Neuronal stem cell (in vitro differentiated cells): ENCODE data around the gene GRAPL. TPM values are rescaled to one million over a fixed set of nuclear protein-coding genes. Genes with fewer than 3 reads are reported as not detected.
"Not testable (repeated sequence)": the region's sequence is repeated elsewhere in the genome, so short reads cannot be mapped to it uniquely, and the experiment has no call there.

Experiments
- DNase-seq: peaks from one replicate; pipeline ENCODE4 v3.0.0-alpha.2; 2013; ENCODE audit warnings: low spot score
- H2AFZ ChIP-seq: one replicate; pipeline ENCODE4 v1.6.1; 2013; ENCODE audit warnings: mild to moderate bottlenecking, low read length, inconsistent platforms
- H2AK5ac ChIP-seq: 2 replicates; pipeline ENCODE4 v1.6.1; 2013; ENCODE audit warnings: low read depth, mild to moderate bottlenecking, inconsistent platforms, low read length, moderate library complexity, mixed read lengths
- H2BK120ac ChIP-seq: 2 replicates; pipeline ENCODE4 v1.6.1; 2013; ENCODE audit warnings: low read depth, mild to moderate bottlenecking, inconsistent platforms, low read length, moderate library complexity, mixed read lengths
- H2BK12ac ChIP-seq: one replicate; pipeline ENCODE4 v1.6.1; 2013; ENCODE audit warnings: low read length, inconsistent platforms
- H2BK15ac ChIP-seq: 2 replicates; pipeline ENCODE4 v1.6.1; 2013; ENCODE audit warnings: mild to moderate bottlenecking, low read length, inconsistent platforms, mixed read lengths
- H2BK5ac ChIP-seq: one replicate; pipeline ENCODE4 v1.6.1; 2013; ENCODE audit warnings: inconsistent platforms, mild to moderate bottlenecking, low read length, moderate library complexity
- H3K14ac ChIP-seq: one replicate; pipeline ENCODE4 v1.6.1; 2013; ENCODE audit warnings: low read length, inconsistent platforms
- H3K18ac ChIP-seq: 2 replicates; pipeline ENCODE4 v1.6.1; 2013; ENCODE audit warnings: low read length, inconsistent platforms
- H3K23ac ChIP-seq: 2 replicates; pipeline ENCODE4 v1.6.1; 2013; ENCODE audit warnings: low read depth, mild to moderate bottlenecking, mixed read lengths, low read length, inconsistent platforms; ENCODE audit not compliant: poor library complexity
- H3K27ac ChIP-seq: replicated peaks from 3 replicates; pipeline ENCODE4 v1.5.1; 2013; ENCODE audit warnings: low read length, inconsistent platforms
- H3K27me3 ChIP-seq, 3 experiments: 2 replicates each; pipeline ENCODE4 v1.6.1; 2013; ENCODE audit warnings: low read length in 3 of 3, mild to moderate bottlenecking in 2 of 3, inconsistent platforms in 1 of 3, low read depth in 1 of 3, mixed read lengths in 1 of 3, moderate library complexity in 1 of 3; ENCODE audit not compliant: control insufficient read depth in 3 of 3, insufficient read depth in 3 of 3
- H3K36me3 ChIP-seq, 2 donors: replicated peaks in 1 of 2; 2 replicates each; pipeline ENCODE4 v1.6.1; 2013; ENCODE audit warnings: low read length in 2 of 2; ENCODE audit not compliant: control insufficient read depth in 2 of 2, insufficient read depth in 2 of 2
- H3K4ac ChIP-seq: 2 replicates; pipeline ENCODE4 v1.6.1; 2013; ENCODE audit warnings: inconsistent platforms, mild to moderate bottlenecking, low read length, moderate library complexity
- H3K4me1 ChIP-seq, 2 donors: 1 replicate in 1 of 2; 2 replicates in 1 of 2; pipeline ENCODE4 v1.6.1; 2013; ENCODE audit warnings: low read length in 2 of 2, low read depth in 1 of 2; ENCODE audit not compliant: control insufficient read depth in 2 of 2, insufficient read depth in 1 of 2
- H3K4me2 ChIP-seq: one replicate; pipeline ENCODE4 v1.6.1; 2013; ENCODE audit warnings: mild to moderate bottlenecking, low read length, inconsistent platforms; ENCODE audit not compliant: insufficient read depth, poor library complexity, severe bottlenecking
- H3K4me3 ChIP-seq, 2 donors: 2 replicates each; pipeline ENCODE4 v1.5.1; 2013; ENCODE audit warnings: low read length in 2 of 2, mild to moderate bottlenecking in 2 of 2, inconsistent platforms in 1 of 2, moderate library complexity in 1 of 2
- H3K79me1 ChIP-seq: one replicate; pipeline ENCODE4 v1.6.1; 2013; ENCODE audit warnings: low read depth, mild to moderate bottlenecking, inconsistent platforms, low read length, moderate library complexity
- H3K9ac ChIP-seq: one replicate; pipeline ENCODE4 v1.6.1; 2013; ENCODE audit warnings: mild to moderate bottlenecking, low read depth, low read length, inconsistent platforms; ENCODE audit not compliant: poor library complexity
- H3K9me3 ChIP-seq, 2 donors: replicated peaks in 1 of 2; 2 replicates each; pipeline versions ENCODE3 to v1.6.1; 2013; ENCODE audit warnings: low read length in 2 of 2, mild to moderate bottlenecking in 2 of 2, inconsistent platforms in 1 of 2, low read depth in 1 of 2, mixed read lengths in 1 of 2, moderate library complexity in 1 of 2; ENCODE audit not compliant: control insufficient read depth in 2 of 2, insufficient read depth in 1 of 2
- H4K8ac ChIP-seq: one replicate; pipeline ENCODE4 v1.6.1; 2013; ENCODE audit warnings: low read depth, mild to moderate bottlenecking, inconsistent platforms, low read length, moderate library complexity
- H4K91ac ChIP-seq: one replicate; pipeline ENCODE4 v1.6.1; 2013; ENCODE audit warnings: low read length, low read depth, mild to moderate bottlenecking, inconsistent platforms; ENCODE audit not compliant: poor library complexity
- WGBS, 2 donors: extraction: QIAGEN DNeasy Blood & Tissue Kit; methylation state at CpG; one replicate each; pipeline ENCODE4 v1.1.7; 2013; ENCODE audit warnings: missing lambda C conversion rate in 2 of 2, mixed read lengths in 1 of 2; ENCODE audit not compliant: insufficient read length in 2 of 2, insufficient replicate concordance in 1 of 2; ENCODE audit errors: extremely low coverage in 2 of 2; 5-methylcytosine and 5-hydroxymethylcytosine counted together
- polyA plus RNA-seq, 2 experiments: library from polyadenylated mRNA; stranded (reverse); fragments of 200-250 nt; gene quantifications; one replicate each; pipeline ENCODE4 v1.2.3, GENCODE V29; 2013

GRAPL gene
- not detected for polyA plus RNA-seq (2013, experiment 1 of 2)
- polyA plus RNA-seq (2013, experiment 2 of 2) = 0.08 TPM

DNA sequence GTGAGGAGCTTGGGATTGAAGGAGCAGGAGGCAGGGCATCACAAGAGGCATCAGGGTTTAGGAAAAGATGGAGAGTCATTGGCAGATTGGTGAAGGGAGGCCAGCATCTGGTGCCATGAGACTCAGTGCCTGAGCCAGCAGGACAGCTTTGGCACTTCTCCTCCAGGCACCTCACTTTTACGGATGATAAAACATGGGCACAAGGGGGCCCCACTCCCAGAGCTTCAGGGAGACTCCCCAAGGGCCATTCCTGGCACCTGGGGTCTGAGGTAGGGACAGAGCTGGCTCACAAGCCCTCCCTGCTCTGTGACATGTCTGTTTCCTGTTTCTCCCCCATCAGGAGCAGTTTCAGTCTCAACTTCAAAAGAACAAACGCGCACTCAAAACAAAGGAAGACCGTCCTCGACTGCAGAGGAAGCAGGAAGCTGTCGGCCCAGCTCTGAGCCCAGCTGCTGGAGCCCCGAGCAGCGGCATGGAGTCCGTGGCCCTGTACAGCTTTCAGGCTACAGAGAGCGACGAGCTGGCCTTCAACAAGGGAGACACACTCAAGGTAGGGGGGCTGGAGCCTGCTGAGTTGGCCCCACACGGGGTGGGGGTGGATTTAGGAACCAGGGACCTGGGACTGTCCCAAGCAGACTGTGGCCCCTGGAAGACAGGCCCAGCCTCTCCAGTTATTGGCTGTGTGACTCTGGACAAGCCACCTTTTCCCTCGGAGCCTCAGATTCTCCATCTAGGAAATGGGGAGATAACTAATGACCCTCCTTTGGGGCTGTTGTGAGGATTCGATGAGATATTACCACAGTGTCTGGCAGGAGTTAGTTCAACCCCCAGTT lies at the start of gene GRAPL:
Gene GRAPL, plus strand, starts transcription at position 442 of the 833 bp plus-strand sequence. Its CDS starts 31 bp downstream, at position 473.
- not testable (repeated sequence) for H2AK5ac ChIP-seq, H3K4me2 ChIP-seq, H2AFZ ChIP-seq, H4K91ac ChIP-seq, H3K18ac ChIP-seq, H3K36me3 ChIP-seq, H3K4me1 ChIP-seq, H3K23ac ChIP-seq, H3K14ac ChIP-seq, H3K9ac ChIP-seq, H3K27ac ChIP-seq, H2BK5ac ChIP-seq, H2BK12ac ChIP-seq, H3K4me3 ChIP-seq, H2BK120ac ChIP-seq, H3K27me3 ChIP-seq, H3K79me1 ChIP-seq, H3K4ac ChIP-seq, H4K8ac ChIP-seq, DNase-seq, H3K9me3 ChIP-seq, H2BK15ac ChIP-seq
- WGBS, 2 donors = no CpG with 5 or more reads among the region's 14 CpGs

DNA sequence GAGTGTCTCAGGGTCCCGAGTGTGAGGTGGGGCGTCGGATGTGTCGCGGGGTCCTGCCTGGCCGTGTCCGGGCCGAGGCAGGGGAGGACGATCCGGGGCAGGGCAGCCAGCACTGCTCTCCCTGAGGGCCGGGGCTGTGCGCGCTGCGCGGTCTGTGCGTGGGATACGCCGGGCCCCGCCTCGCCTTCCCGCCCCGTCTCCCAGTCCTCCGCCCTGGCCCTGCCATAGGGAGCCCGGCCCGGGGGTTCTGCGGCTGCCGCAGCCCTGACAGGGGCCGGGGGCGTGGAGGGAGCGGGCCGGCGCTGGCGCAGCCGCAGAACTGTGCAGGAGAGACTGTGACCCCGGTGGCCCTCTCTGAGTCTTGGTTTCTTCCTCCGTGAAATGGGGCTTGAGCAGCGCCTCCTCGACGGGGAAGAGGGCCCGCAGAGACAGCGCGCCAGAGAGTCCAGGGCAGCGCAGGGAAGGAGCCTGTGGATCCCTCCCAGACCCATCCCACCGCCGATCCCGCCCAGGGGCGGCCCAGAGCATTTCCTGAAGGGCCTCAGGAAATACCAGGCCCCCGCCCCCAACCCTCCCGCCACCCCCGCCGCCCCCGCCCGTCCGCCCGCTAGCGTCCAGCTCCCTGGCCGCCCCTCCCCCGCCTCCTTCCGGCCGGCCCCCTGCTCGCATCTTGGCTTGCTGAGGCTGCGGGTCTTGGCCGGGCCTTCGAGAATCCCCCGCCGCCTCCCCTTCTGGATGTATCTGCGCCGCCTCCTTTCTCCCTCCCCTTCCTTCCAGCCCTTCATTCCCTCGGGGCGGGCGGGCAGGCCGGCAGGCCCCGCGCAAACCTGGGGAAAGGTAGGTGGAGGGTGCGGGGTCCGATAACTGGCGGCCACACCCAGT lies 38.3 kb upstream of the GRAPL start:
- H3K4me2 ChIP-seq, H3K36me3 ChIP-seq, H4K91ac ChIP-seq, H3K18ac ChIP-seq, H2BK12ac ChIP-seq, H3K4me1 ChIP-seq, H3K4me3 ChIP-seq, H3K14ac ChIP-seq, DNase-seq, H2BK5ac ChIP-seq, H2BK120ac ChIP-seq, H3K9ac ChIP-seq, H2AFZ ChIP-seq, H3K27me3 ChIP-seq, H3K4ac ChIP-seq, H3K9me3 ChIP-seq, H3K79me1 ChIP-seq, H2BK15ac ChIP-seq, H2AK5ac ChIP-seq, H3K27ac ChIP-seq, H3K23ac ChIP-seq, H4K8ac ChIP-seq: not testable (repeated sequence)
- WGBS, 2 donors = no CpG with 5 or more reads among the region's 77 CpGs

DNA sequence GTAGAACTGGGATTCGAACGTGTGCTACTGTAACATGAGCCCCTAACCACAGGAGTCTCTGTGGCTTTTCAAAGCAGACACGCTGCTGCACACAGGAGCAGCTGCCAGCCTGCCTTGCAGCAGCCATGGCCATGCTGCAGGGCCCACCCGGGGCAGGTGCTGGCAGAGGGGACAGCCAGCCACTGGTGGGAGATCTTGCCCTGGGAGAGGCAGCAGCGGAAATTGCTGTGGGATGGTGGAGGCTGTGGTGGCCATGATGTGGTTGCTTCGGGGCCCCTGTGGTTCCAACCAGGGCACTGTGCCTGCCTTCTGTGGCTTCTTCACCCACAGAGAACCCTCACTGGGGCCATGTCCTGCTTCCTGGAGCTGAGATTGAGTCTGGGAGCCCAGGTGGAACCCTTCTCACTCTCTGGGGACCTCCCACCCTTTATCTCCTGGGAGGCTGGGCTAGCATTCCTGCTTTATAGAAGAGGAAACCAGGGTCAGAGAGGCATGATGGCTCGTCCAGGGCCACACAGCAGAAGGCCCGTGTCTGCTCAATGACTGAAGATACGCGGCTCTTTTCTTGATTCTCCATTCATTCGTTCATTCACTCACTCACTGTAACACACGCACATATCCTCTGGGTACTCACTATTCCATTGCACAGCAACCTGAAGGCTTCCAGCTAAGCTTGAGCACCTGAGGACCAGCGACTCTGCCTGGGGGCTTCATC lies 37.2 kb upstream of the GRAPL start:
- H3K14ac ChIP-seq, H2BK120ac ChIP-seq, H2AFZ ChIP-seq, H2BK5ac ChIP-seq, H3K4me3 ChIP-seq, H3K23ac ChIP-seq, H2AK5ac ChIP-seq, DNase-seq, H3K4ac ChIP-seq, H3K79me1 ChIP-seq, H3K4me2 ChIP-seq, H3K18ac ChIP-seq, H3K27me3 ChIP-seq, H3K27ac ChIP-seq, H3K9me3 ChIP-seq, H2BK15ac ChIP-seq, H4K91ac ChIP-seq, H3K4me1 ChIP-seq, H2BK12ac ChIP-seq, H3K9ac ChIP-seq, H3K36me3 ChIP-seq, H4K8ac ChIP-seq: not testable (repeated sequence)
- WGBS, 2 donors = no CpG with 5 or more reads among the region's 13 CpGs
